HG03460 (cell line): ENCODE results near the gene ARMC3.
"Not testable (repeated sequence)": the region's sequence is repeated elsewhere in the genome, so short reads cannot be mapped to it uniquely, and the experiment has no call there.

Experiments
- ATAC-seq: cut with Tn5 transposase; IDR thresholded peaks from one replicate; pipeline ENCODE4 v1.9.1; 2021; ENCODE audit not compliant: unreplicated experiment

Gene ARMC3

DNA sequence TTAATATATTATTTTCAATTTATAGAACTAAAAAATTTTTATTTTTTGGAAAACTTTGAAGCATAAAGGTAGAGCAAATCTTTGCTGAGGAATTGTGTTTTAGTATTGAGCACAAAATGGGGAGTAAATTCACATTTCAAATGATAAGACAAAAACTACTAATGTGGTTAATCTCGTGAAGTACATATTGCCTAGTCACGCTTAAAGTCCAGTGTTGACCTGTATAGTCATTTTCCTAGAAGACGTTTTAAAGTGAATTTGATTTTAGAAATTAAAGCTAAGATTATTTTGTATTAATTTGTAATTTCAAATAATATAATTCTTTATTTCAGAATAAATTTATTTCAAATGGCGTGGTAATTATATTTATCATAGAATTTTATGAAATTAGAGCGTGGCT lies 110.3 kb downstream of the ARMC3 start:
- no peak for ATAC-seq

GRCh38 chr10:23040002-23040401 lies 112.1 kb downstream of the ARMC3 start:
- no peak for ATAC-seq

GRCh38 chr10:23046027-23046426 lies 118.2 kb downstream of the ARMC3 start:
- no peak for ATAC-seq

DNA sequence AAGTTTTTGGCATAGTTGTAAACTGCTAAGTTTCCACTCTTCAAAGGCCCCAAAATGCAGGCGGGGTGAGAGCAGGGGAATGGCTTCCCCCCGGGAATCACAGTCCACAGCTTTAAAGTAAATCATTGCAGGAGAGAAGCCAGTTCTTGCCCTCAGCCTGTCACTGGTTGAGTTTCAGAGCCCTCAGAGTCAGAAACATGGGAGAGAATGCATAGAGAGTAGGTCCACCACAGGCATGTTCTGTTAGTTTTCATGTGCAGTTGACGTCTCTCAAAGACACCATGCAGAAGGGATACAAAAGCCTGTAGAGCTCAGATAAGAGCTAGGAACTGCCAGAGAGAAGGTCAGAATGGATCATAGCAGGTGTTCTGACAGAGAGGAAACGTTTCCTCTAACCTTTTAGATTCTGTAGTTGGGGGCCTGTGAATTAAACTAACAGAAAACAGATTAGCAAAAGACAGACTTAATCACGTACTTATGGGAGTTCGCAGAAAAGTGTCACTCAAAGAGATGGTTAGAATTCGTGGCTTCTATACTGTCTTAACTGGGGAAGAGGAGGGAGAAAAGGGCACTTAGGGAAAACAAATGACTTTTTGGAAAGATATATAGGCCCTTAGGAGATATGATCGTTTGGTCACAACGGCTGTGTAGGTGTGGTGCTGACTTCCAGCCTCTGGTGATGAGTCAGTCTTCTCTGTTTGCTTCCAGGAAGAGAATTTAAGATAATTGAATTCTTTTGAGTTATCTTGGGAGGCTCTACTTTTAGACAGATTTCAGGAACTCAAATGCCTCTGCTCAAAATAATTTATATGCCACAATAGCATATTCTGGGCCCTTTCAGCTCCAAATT lies 119.6 kb downstream of the ARMC3 start:
- ATAC-seq: no peak

- ATAC-seq: no peak
These were observed 120.3 kb downstream of the ARMC3 start for GRCh38 chr10:23048191-23048590.

- ATAC-seq: no peak
These were observed 123.4 kb downstream of the ARMC3 start for GRCh38 chr10:23051278-23051677.

DNA sequence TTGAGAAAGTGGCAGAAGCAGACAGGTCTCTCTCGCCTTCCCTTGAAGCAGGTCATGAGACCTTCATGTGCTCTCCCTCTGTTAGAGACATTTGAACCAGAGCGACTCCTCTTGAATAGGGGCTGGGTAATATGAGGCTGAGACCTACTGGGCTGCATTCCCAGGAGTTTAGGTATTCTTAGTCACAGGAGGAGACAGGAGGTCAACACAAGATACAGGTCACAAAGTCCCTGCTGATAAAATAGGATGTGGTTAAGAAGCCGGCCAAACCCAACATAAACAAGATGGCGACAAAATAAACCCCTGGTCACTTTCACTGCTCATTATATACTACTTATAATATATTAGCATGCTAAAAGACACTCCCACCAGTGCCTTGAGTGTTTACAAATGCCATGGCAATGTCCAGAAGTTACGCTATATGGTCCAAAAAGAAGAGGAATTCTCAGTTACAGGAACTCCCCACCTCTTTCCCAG lies 124.0 kb downstream of the ARMC3 start:
- no peak for ATAC-seq

GRCh38 chr10:23053036-23053435 lies 125.2 kb downstream of the ARMC3 start:
- no peak for ATAC-seq

GRCh38 chr10:23055424-23056185 lies 127.8 kb downstream of the ARMC3 start:
- no peak for ATAC-seq

DNA sequence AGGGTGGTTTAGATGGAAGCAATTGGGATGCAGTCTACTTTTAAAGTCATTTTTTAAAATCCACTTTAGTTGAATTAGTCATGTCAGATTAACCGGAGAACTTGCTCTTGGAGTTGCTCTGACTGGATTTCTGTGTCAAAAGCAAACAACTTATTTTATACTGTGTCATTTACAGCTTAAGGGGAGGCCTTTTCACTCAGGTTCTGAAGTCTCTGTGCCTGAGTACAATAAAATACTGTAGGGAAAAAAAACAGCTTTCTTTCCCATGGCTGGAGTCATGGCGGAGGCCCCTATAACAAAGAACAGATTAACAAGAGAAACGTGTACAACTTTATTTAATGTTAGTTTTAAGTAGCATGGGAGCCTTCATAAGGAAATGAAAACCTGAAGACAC lies 128.3 kb downstream of the ARMC3 start:
- ATAC-seq: no peak

GRCh38 chr10:23058366-23058765 lies 130.5 kb downstream of the ARMC3 start:
- ATAC-seq: no peak

GRCh38 chr10:23060918-23061317 lies 133.1 kb downstream of the ARMC3 start:
- no peak for ATAC-seq

GRCh38 chr10:23063045-23063972 lies 135.5 kb downstream of the ARMC3 start:
- ATAC-seq: no peak

DNA sequence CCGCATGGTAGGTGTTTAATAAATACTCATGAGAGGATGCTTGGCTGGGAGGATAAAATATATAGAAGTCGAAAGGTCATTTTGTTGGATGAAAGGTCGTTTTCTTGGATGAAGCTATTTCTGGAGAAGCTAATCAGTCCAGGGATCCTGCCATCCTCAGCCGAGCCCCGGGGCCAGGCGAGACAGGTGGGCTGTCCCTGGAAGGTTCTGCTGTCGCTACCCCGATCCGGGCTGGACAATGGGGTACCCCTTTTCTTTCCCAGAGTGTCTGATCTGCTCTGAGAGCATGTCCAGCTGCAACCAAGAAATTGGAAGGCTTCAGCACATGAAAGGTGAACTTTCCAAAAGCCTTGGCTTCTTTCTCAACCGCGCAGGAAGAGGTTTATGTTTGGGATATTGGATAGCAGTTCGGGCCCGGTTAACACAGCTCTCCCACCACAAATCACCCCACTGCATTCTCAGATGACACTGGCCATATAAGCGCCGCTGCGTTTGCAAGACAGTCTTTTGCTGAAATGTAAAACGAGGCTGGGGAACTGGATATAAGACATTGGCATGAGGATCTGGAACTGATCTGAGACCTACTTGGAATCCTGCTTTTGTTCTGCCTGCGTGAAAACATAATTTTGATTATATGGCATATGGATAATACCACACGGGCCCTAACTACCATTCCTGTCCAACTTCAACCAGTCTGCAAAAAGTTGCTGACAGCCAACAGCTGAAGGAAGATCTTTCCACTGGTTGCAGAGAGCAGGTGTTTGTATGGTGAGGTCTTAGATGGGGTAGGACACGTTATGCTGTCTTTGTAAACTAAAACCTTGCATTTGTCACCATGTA lies 136.3 kb downstream of the ARMC3 start:
- ATAC-seq: no peak

GRCh38 chr10:23064813-23065114 lies 136.9 kb downstream of the ARMC3 start:
- not testable (repeated sequence) for ATAC-seq

DNA sequence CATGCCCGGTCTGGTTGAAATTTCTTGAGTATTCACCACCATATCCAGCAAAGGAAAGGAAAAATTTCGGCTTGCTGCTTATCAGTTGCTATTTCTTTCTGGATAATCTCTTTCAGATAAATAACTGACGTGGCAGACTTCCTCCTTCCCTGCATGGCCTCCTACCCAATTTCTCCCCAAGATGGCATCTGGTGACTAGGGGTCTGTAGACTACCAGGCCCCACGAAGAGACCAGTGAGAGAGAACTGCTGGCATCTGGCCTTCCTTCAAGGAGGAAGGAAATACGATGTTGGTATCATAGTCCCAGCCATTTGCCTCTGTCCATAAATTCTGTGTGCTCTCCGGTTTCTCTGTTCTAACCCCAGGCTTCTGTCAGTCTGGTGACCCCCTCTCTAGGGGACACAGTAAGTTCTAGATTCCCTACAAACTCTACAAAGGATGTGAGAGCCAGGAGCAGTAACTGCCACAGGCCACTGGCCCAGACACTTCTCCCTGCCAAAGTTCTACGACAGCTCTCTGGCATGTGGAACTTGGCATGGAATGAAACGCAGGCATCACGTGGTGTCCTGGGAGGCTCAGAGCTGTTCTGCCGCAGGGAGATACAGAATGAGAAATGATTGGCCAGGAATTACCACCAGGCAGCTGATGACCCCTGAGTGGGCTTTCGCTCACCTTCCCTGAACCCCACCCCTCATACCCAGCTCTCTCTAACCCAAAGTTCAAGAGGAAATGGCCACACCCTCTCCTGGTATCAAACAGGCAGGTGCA lies 137.5 kb downstream of the ARMC3 start:
- no peak for ATAC-seq

DNA sequence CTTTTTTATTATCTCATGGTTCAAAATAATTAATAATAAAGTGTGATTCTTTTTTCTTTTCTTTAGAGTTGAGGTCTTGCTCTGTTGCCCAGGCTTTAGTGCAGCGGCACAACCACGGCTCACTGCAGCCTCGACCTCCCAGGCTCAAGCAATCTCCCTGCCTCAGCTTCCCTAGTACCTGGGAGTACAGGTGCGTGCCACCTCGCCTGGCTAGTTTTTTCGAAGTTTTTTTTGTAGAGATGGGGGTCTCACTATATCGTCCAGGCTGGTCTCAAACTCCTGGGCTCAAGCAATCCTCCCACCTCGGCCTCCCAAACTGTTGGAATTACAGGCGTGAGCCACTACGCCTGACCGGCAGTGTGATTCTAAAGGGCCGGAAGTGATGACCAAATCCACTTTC lies 139.5 kb downstream of the ARMC3 start:
- no peak for ATAC-seq

DNA sequence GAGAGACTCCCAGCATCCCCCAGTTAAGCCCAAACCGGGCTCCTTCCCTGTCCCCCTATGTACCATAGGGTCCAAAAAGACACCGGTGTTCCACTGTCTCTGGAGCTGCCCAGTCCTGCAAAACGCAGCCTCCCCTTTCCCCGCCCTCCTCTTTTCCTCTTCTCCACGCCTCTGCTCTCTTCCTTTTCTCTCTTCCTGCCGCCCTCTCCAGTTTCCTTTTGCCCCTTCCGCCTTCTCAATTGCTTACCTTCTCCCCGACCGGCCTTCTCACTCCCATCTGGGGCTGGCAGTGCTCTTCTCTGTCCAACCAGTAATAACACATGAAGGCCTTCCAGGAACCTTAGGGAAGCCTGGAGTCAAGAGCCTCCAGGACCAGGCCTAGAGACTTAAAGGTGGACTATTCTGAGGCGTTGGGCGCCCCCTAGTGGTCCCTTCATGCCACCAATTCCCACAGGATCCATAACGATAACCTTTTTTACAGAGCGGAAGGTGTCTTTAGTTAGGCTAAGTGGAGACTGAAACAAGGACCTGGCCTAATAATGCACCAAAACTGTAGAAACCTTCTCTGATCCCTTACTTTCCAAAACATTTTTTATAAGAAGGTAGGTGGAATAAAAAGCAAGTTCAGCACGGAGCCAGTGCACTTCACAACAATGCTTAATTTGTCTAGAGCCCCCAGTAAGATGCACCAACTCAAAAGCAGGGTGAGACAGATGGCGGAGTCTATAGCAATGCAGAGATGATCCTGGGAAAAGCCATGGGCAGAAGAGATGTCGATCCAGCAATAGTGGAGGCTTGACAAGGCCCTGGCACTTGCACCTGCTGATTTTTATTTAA lies 140.3 kb downstream of the ARMC3 start:
- no peak for ATAC-seq
